Measurements from ENCODE around the gene LHFPL6.

- no peak for TF ChIP-seq EZH2 (IDR thresholded peaks at IDR 0.05; ENCODE audit: borderline replicate concordance, low read length)
- TF ChIP-seq CTCF (IDR thresholded peaks at IDR 0.05; ENCODE audit: low read length) = no peak
Observed at GRCh38 chr13:39405596-39406205, 197.3 kb downstream of the LHFPL6 start.

Measured in OCI-LY1 (cell line).